K562 (cell line): ENCODE measurements around the gene SETD5. TPM values are rescaled to one million over a fixed set of nuclear protein-coding genes. Genes with fewer than 3 reads are reported as not detected.
A peak's percentile ranks its signal among the peaks of the same experiment; 100 is the strongest.

Source experiments
- ATF7 ChIP-seq: fragments of 450-650 bp; IDR thresholded peaks from 2 replicates; pipeline ENCODE4 v1.7.1; 2014; ENCODE audit warnings: mild to moderate bottlenecking, moderate library complexity
- CBFB ChIP-seq: sonication (generic); formaldehyde crosslinking; IDR thresholded peaks from 2 replicates; pipeline ENCODE4 v1.4.0; 2020; ENCODE audit warnings: mild to moderate bottlenecking, missing genetic modification reagents
- ELF4 ChIP-seq: fragments of 450-650 bp; formaldehyde crosslinking; IDR thresholded peaks from 2 replicates; pipeline ENCODE4 v1.4.0; 2022; ENCODE audit warnings: missing genetic modification characterization
- GATAD2A ChIP-seq: fragments of 450-650 bp; IDR thresholded peaks from 2 replicates; pipeline ENCODE4 v1.6.1; 2017
- HNRNPL ChIP-seq: fragments of 200-400 bp; formaldehyde crosslinking; IDR thresholded peaks from 2 replicates; pipeline ENCODE4 v1.6.1; 2017; ENCODE audit warnings: low read depth, mild to moderate bottlenecking, low read length
- KLF13 ChIP-seq: fragments of 450-650 bp; IDR thresholded peaks from 2 replicates; pipeline ENCODE4 v1.6.1; 2016; ENCODE audit warnings: missing genetic modification characterization, low read depth, mild to moderate bottlenecking, missing compliant biosample characterization, moderate library complexity, borderline replicate concordance
- MIER1 ChIP-seq: fragments of 450-650 bp; IDR thresholded peaks from 2 replicates; pipeline ENCODE4 v1.6.1; 2016; ENCODE audit warnings: antibody characterized with exemption, mild to moderate bottlenecking, low read depth
- RCOR1 ChIP-seq, 2 experiments: IDR thresholded peaks; 2 replicates each; pipeline ENCODE4 v1.6.1; 2012; ENCODE audit warnings: low read depth in 2 of 2, low read length in 2 of 2, borderline replicate concordance in 1 of 2, improper control_type of control experiment in 1 of 2
- SIN3A ChIP-seq, 2 experiments: fragments of 150-350 bp in 1 of 2; IDR thresholded peaks; 2 replicates each; pipeline ENCODE4 v1.6.1; 2011 to 2016; ENCODE audit warnings: borderline replicate concordance in 2 of 2, low read depth in 2 of 2, low read length in 2 of 2, mild to moderate bottlenecking in 2 of 2, moderate library complexity in 2 of 2; ENCODE audit not compliant: control insufficient read depth in 1 of 2
- SMC3 ChIP-seq: conservative IDR thresholded peaks from 2 replicates; pipeline ENCODE4 v1.6.1; 2011; ENCODE audit warnings: low read depth, low read length, improper control_type of control experiment; ENCODE audit not compliant: insufficient read depth
- YY1 ChIP-seq, 3 experiments: IDR thresholded peaks; 2 replicates each; pipeline ENCODE4 v1.6.1; 2011; ENCODE audit warnings: low read length in 2 of 3, mild to moderate bottlenecking in 2 of 3, moderate library complexity in 2 of 3, borderline replicate concordance in 1 of 3, control low read depth in 1 of 3, low read depth in 1 of 3; ENCODE audit not compliant: insufficient read depth in 3 of 3, insufficient replicate concordance in 2 of 3, control insufficient read depth in 1 of 3, insufficient read length in 1 of 3; ENCODE audit errors: extremely low read depth in 1 of 3
- ZBTB7A ChIP-seq: IDR thresholded peaks from 2 replicates; pipeline ENCODE4 v1.6.1; 2011; ENCODE audit warnings: low read depth, mild to moderate bottlenecking, low read length, moderate library complexity, borderline replicate concordance; ENCODE audit not compliant: control insufficient read depth
- polyA plus RNA-seq, 8 experiments: library from polyadenylated mRNA; depleted of rRNA in 4 of 8; stranded (reverse) in 5 of 8; unstranded in 3 of 8; fragments of >200 nt; fragmentation: Nextera tagmentation in 2 of 8; fragmentation: Illumina TruSeq in 1 of 8; extraction: Ambion mirVana in 2 of 8; extraction: Trizol in 1 of 8; gene quantifications; 2 replicates each; pipeline versions ENCODE4 v1.2.1 to v1.2.3, GENCODE V29; 2011 to 2014; ENCODE audit warnings: inconsistent platforms in 1 of 8, missing spikeins in 1 of 8
- total RNA-seq, 7 experiments: library from RNA; depleted of rRNA in 6 of 7; stranded (reverse); fragments of >200 nt in 6 of 7; fragmentation: Illumina TruSeq in 2 of 7; extraction: Trizol in 2 of 7; gene quantifications; 2 replicates each; pipeline versions ENCODE4 v1.2.1 to v1.2.3, GENCODE V29; 2011 to 2021; ENCODE audit warnings: low replicate concordance in 1 of 7
- TF ChIP-seq, protein P1 (sequence below): fragments of 250-450 bp; sonication (Bioruptor Pico); IDR thresholded peaks from 2 replicates; pipeline ENCODE4 v1.8.0; 2021; ENCODE audit warnings: moderate library complexity, mild to moderate bottlenecking, inconsistent platforms
- TF ChIP-seq, protein P2 (sequence below), 3 experiments: IDR thresholded peaks in 2 of 3; conservative IDR thresholded peaks in 1 of 3; 2 replicates each; pipeline ENCODE4 v1.5.1; 2011 to 2012; ENCODE audit warnings: low read length in 3 of 3, mild to moderate bottlenecking in 3 of 3, control low read depth in 2 of 3, improper control_type of control experiment in 1 of 3, inconsistent platforms in 1 of 3, low read depth in 1 of 3, mixed read lengths in 1 of 3, moderate library complexity in 1 of 3; ENCODE audit not compliant: insufficient read depth in 2 of 3
- TF ChIP-seq, protein P3 (sequence below): sonication (generic); formaldehyde crosslinking; IDR thresholded peaks from 2 replicates; pipeline ENCODE4 v1.8.0; 2022; ENCODE audit warnings: missing genetic modification reagents, mild to moderate bottlenecking, moderate library complexity, borderline replicate concordance
- TF ChIP-seq, protein P4 (sequence below), 2 experiments: IDR thresholded peaks; 2 replicates each; pipeline ENCODE4 v1.6.1; 2012; ENCODE audit warnings: improper control_type of control experiment in 2 of 2, low read depth in 2 of 2, low read length in 2 of 2, borderline replicate concordance in 1 of 2

The SETD5 gene
- total and polyA plus RNA-seq, 9 of the 15 experiments (the other 6 are each of a cell fraction or from before 2014, with no cell fraction given): 20.8 to 135 (median 87.2) TPM

DNA sequence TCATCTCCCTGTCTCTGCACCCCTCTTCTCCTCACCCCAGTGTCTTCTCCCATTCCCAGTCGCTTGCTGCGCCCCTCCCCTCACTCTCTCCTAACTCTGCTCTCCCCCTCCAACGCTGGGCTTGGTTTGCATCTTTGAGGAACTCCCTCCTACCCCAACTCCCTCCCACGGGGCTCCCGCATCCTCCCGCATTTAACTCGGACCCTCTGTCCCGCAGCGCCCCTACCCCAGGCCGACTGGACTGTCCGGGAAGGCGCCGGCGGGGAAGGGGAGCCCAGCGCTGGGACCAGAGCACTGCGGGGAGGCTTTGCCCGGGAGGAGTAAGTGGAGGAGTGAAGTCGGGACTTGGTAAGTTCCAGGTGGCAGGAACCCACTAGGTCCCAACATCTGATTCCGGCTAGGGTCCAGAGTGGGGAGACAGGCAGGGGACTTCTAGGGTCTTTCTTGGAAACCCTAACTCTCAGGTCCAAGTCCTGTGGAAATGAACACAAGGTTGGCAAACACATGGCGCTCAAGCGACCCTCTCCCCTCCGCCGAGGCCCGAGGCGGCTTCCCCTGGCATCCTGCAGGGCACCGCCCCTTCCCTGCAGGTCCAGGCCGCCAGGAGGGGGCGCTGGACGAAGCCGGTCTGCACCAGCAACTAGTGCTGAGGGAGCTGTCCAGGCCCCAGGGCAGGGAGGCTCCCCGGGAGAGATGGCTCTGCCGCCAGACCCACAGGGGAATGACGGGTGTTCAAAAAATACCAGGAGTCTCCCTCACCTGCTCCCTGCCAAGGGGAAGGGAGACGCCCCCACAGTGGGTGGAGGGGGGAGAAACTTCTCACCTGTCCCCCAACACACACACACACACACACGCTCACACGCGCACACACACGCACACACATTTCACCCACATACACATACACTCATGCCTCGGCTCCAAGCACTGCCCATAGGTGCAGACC lies 103.0 kb downstream of the SETD5 start (continued):
- TF ChIP-seq SIN3A (IDR thresholded peaks at IDR 0.05; ENCODE audit: borderline replicate concordance in 2 of 2, control insufficient read depth in 1 of 2, low read depth in 2 of 2, low read length in 2 of 2) (peak in 1 of 2 experiments; percentile 45; a peak in 1 of 4 replicates), YY1 (IDR thresholded peaks at IDR 0.05; ENCODE audit: borderline replicate concordance in 1 of 3, control insufficient read depth in 1 of 3, extremely low read depth in 1 of 3, insufficient read depth in 3 of 3, insufficient read length in 1 of 3, insufficient replicate concordance in 2 of 3, low read depth in 1 of 3, low read length in 2 of 3) (peak in 1 of 3 experiments; percentile 37), MIER1 (0 out of 2 replicates have a peak, but pooled peaks have one; percentile 57), RCOR1 (IDR thresholded peaks at IDR 0.05; ENCODE audit: borderline replicate concordance in 1 of 2, low read depth in 2 of 2, low read length in 2 of 2) (peak in 1 of 2 experiments; percentile 57; a peak in 1 of 4 replicates), GATAD2A (no peak), CBFB (CRISPR knock-in tag) (no peak), ATF7 (no peak), ELF4 (CRISPR knock-in tag) (peak; percentile 66; the same call in 1 of the 2 replicates), KLF13 (tag) (peak; percentile 89), HNRNPL (0 out of 2 replicates have a peak, but pooled peaks have one; percentile 45), ZBTB7A (peak; percentile 57; the same call in 1 of the 2 replicates), SMC3 (peak; percentile 65; the same call in 1 of the 2 replicates)
- TF ChIP-seq, protein P1, sequence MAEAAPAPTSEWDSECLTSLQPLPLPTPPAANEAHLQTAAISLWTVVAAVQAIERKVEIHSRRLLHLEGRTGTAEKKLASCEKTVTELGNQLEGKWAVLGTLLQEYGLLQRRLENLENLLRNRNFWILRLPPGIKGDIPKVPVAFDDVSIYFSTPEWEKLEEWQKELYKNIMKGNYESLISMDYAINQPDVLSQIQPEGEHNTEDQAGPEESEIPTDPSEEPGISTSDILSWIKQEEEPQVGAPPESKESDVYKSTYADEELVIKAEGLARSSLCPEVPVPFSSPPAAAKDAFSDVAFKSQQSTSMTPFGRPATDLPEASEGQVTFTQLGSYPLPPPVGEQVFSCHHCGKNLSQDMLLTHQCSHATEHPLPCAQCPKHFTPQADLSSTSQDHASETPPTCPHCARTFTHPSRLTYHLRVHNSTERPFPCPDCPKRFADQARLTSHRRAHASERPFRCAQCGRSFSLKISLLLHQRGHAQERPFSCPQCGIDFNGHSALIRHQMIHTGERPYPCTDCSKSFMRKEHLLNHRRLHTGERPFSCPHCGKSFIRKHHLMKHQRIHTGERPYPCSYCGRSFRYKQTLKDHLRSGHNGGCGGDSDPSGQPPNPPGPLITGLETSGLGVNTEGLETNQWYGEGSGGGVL: no peak
- TF ChIP-seq, protein P2, sequence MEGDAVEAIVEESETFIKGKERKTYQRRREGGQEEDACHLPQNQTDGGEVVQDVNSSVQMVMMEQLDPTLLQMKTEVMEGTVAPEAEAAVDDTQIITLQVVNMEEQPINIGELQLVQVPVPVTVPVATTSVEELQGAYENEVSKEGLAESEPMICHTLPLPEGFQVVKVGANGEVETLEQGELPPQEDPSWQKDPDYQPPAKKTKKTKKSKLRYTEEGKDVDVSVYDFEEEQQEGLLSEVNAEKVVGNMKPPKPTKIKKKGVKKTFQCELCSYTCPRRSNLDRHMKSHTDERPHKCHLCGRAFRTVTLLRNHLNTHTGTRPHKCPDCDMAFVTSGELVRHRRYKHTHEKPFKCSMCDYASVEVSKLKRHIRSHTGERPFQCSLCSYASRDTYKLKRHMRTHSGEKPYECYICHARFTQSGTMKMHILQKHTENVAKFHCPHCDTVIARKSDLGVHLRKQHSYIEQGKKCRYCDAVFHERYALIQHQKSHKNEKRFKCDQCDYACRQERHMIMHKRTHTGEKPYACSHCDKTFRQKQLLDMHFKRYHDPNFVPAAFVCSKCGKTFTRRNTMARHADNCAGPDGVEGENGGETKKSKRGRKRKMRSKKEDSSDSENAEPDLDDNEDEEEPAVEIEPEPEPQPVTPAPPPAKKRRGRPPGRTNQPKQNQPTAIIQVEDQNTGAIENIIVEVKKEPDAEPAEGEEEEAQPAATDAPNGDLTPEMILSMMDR (IDR thresholded peaks at IDR 0.05 in 2 of 3, conservative IDR thresholded peaks at IDR 0.05 in 1 of 3; ENCODE audit: insufficient read depth in 2 of 3, low read depth in 1 of 3, low read length in 3 of 3): peak; percentile 78 to 90 (median 90)
- TF ChIP-seq, protein P3, sequence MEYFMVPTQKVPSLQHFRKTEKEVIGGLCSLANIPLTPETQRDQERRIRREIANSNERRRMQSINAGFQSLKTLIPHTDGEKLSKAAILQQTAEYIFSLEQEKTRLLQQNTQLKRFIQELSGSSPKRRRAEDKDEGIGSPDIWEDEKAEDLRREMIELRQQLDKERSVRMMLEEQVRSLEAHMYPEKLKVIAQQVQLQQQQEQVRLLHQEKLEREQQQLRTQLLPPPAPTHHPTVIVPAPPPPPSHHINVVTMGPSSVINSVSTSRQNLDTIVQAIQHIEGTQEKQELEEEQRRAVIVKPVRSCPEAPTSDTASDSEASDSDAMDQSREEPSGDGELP: peak; percentile 57; the same call in 1 of the 2 replicates
- TF ChIP-seq, protein P4, sequence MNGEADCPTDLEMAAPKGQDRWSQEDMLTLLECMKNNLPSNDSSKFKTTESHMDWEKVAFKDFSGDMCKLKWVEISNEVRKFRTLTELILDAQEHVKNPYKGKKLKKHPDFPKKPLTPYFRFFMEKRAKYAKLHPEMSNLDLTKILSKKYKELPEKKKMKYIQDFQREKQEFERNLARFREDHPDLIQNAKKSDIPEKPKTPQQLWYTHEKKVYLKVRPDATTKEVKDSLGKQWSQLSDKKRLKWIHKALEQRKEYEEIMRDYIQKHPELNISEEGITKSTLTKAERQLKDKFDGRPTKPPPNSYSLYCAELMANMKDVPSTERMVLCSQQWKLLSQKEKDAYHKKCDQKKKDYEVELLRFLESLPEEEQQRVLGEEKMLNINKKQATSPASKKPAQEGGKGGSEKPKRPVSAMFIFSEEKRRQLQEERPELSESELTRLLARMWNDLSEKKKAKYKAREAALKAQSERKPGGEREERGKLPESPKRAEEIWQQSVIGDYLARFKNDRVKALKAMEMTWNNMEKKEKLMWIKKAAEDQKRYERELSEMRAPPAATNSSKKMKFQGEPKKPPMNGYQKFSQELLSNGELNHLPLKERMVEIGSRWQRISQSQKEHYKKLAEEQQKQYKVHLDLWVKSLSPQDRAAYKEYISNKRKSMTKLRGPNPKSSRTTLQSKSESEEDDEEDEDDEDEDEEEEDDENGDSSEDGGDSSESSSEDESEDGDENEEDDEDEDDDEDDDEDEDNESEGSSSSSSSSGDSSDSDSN (IDR thresholded peaks at IDR 0.05; ENCODE audit: borderline replicate concordance in 1 of 2, low read depth in 2 of 2, low read length in 2 of 2): 0 out of 4 replicates have a peak, but pooled peaks of 1 of the 2 experiments have one; percentile 48
